NCI-H69 (cell line): Measurements from ENCODE around the gene TOX4.

Experiments
- DNase-seq: peaks from one replicate; lab custom pipeline; 2025; lab: John Stamatoyannopoulos, UW

TOX4 gene

DNA sequence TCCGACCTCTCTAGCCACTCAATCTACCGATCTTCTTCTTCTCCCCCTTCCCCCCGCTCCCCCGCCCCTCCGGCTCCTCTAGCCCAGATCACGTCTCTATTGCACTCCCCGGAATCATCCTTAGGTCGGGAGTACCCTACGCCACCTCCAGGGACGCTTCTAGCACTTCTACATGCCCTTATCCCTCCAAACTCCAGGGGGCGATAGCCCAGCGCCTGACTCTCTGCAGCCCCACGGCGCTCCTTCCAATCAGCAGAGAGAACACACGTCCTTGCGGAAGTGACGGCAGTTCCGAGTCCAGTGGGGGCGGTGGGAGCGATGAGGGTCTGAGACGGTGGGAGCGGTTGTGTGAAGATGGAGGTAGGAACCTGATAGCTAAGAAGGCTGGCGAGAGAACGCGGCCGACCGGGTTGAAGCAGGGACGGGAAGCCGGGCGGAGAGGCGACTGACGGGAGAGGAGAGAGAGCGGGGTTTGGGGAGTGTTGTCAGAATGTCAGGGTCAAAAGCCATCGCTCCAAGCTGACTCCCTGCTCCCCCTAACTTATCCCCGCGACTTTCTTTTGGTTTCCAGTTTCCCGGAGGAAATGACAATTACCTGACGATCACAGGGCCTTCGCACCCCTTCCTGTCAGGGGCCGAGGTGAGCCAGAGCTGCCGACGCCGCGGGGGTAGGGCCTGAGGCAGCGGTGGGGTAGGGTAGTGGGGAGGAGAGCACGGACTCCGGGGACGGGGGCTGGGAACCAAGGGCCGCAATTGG lies at the start of gene TOX4, which contains the start of gene RAB2B:
Gene TOX4, plus strand, starts transcription at position 271 of the 757 bp plus-strand sequence. Its CDS starts 84 bp downstream, at position 355.
Gene RAB2B, minus strand, starts transcription at position 35 of the 757 bp plus-strand sequence. CDS start 87 bp downstream, outside the sequence.
- DNase-seq: peak; percentile 99

DNA sequence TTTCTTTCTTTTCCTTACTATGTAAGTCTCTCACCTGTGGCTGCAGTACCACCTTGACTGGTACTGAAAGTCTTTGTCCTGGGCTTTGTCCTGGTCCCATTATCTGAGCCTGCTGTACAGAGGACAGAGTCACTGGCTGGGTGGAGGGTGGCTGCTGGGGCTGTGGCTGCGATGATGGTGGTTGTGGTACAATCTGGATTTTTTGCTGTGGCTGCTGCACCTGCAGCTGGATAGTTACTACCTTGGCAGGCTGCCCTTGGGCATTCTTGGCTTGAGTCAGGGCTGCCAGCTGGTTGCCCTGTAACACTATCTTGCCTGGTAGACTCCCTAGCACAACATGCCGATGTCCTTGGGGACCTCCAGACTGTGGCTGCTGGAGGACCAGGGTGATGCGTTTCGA lies 48.1 kb upstream of the TOX4 start:
- DNase-seq: peak; percentile 66

DNA sequence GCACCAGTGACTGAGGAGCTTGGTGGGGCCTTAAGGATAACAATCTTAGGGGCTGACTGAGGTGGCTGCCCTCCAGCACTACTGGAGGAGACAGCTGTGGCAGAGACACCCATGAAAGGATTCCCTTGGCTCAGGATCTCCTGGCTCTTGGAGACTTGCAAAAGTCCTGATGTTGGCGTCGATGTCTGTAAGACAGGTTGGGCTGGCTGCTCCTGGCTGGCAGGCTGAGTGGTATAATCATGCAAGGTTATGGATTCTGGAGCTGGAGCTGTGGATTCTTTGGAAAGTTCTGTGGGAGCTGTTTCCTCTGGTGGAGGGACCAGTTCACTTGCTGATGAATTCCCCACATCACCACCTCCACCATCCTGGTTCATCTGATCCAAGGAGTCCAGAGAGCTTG lies 45.9 kb upstream of the TOX4 start:
- DNase-seq: no peak

DNA sequence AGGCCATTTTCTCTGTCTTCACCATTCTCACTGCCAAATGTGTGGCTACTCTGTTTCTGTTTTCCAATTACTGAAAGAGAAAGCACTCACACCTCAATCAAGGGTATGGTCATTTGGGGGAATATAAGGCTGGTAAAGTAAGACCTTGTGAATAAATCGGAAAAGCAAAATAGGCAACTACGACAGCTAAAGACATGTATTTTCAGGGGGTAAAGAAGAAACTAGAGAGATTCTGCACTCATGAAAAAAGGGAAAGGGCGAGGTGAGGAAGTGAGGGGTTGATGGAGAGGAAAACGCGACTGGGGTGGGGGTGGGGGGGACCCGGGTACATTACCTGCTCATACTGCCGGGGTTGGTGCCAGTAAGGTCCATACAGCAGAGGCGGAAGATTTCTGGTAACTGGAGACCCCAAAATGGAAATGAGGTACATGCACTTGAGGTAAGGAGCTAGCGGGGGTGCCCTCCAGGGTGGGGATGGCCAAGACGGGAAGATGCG lies 40.4 kb upstream of the TOX4 start:
- peak; percentile 34 for DNase-seq

DNA sequence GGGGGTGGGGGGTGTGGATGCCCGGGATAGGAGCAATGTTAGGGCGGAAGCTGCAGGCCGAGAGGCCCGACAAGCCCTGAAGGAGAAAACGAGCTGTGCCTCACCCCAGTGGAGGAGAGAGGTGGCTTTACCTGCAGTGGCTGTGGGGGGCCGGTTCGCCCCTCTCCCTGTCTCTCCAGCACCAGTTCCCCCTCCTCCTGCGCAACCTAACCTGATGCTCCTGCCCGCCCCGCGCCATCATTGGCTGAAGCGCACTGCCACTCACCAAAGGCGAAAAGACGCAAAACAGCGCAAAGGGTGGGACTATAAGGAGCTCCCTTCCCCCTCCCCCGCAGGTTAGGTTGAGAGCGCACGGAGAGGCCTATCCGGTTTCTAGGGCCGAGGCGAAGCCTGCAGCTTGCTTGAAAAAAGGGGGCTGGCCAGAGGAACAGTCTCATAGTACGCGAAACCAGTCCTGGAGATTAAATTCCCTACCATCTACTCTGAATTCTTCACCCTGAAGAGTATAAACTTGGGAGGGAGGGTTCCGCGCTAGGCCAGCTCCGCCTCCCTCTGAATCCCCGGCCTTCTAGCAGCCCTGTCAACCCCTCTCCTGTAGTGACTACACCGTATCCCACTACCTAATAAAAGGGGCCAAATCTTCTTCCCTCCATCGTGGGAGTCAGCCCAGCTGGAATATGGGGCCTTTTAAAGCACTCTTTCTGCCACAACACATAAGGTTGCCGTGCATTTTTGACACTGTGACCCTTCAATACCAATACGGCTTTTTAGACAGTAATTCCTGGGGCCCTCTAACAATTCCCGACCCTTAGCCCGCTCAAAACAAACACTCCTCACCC lies 39.7 kb upstream of the TOX4 start:
- peak; percentile 100 for DNase-seq

DNA sequence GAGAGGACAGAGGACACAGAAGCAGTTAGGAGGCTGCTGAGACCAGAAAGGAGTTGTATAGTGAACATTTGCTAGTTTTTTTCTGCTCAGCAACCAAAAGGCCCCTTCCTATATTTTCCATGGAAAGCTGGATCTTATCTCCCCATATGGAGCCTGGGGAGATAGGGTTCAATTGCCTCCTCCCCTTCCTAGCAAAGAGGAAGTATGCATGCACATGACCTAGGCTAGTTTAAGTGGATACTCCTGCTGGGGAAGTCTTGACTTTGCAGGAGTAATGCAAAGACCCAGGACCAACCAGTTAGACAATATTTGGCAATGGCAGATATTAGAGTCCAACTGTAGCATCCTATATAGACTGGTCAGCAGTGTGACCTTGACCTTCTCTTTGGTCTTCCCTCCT lies 36.1 kb upstream of the TOX4 start:
- DNase-seq: no peak

DNA sequence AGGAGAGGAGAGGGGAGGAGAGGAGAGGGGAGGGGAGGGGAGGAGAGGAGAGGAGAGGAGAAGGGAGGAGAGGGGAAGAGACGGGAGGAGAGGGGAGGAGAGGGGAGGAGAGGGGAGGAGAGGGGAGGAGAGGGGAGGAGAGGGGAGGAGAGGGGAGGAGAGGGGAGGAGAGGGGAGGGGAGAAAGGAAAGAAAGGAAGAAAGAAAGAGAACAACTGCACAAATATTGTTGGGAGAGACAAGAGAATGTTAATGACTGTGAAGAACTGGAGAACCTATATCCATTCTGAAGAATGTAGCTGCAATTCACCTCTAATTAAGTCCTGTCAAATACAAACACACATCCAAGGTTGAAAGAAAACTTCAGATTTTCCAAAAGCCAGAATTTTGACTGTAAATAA lies 34.3 kb upstream of the TOX4 start:
- peak; percentile 3 for DNase-seq

DNA sequence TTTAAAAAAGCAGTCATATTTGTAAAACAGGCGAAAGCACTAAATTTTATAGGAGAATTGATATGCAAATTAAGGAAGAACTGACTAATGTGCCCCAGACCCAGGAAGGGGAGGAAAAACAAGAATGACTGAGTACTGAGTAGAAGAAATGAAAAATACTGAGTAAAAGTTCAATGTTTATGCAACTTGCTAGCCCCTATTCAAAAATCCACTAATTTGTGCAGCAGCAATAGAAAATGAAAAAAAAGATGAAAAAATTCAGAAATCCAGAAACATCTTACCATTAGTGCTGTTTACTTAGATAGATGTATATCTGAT lies 27.1 kb upstream of the TOX4 start:
- DNase-seq: no peak

DNA sequence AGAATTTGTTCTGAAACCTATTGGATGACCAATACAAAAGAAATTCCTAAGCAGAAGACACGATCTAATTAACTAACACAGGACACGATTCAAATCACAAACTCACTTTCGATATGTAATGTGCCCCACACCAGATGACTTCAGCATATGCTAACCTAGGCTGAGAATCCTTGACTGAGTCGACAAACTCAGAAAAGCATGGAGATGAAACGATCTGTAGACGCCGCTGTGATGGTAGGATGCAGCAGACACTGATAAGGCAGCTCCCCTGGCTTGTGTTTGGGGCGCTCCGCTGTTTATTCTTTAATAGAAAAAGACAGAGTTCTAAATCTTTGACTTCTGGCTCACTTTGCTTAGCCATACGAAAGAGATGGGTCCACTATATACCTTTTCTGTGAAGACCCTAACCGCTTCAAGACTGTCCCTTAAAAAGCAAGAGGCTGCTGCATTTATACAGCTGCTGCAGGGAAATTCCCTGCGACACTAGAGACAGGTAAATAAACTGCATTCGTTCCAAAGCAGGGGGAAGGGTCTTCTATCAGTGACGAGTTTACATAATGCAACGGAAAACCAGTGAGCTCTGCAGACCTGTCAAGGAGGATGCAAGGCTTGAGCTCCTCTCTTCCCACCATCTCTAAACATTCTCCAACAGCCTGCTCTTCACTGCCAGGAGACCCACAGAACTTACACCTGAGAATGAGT lies 22.0 kb upstream of the TOX4 start:
- peak; percentile 49 for DNase-seq

DNA sequence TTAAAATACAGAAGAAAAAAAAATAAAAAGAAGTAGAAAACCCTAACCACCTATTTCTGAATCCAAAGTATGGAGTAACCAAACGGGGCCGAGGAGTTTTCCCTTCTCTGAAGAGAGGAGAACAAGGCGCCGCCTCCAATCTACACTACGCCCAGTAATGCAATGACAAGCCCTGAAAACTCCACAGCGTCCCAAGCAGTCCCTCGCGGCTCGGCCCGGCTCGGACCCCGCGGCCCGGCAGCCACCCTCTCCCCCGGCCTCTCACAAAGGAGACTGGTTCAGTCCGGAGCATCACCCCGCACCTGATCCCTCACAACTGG lies 21.4 kb upstream of the TOX4 start:
- no peak for DNase-seq

DNA sequence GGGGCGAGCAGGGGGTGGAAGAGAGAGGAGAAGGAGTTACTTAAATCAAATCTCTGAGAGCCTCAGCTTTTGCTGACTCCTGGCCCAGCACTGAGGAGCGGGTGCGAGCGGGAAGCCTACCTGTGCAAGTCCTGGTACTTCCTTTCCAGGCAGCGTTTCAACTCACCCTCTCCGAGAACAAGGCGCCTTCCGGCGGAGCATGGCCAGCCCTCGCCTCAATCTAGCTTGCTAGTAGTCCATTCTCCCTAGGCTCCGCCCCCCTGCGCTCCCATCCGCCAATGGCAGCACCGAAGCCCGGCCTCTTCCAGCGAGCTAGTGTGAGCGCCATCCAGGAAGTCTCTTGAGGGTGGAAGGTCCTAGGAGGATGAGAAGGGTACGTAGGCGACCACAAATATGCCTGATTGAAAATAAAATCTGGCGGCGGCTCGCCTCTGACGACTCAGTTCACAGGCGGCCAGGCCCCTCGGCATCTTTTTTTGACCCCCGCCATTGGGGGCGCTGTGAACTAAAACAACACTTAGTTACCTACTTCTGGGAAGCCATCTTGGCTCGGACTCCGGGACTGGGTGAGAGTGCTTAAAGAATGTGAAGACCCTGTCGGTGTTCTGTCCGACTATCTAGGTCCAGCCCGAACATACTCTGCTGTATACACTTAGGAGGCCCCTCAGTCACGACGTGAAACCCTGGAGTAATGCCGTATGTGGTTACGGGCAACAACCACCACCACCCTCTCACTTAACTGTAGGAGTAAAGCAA lies 20.9 kb upstream of the TOX4 start, which contains the start of gene CHD8:
Gene CHD8, minus strand, starts transcription at position 212 of the 756 bp plus-strand sequence. CDS start 24,480 bp downstream, outside the sequence.
- peak; percentile 100 for DNase-seq

DNA sequence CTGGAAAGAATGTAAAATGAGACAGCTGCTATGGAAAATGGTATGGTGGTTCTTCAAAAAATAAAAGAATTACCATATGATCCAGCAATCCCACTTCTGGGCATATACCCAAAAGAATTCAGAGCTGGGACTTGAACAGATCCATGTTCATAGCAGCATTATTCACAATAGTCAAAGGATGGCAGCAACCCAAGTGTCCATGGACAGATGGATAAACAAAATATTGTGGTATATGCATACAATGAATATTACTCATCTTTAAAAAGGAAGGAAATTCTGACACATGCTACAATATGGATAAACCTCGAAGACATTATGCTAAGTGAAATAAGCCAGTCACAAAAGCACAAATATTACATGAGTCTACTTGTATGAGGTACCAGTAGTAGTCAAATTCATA lies 9.4 kb upstream of the TOX4 start:
- no peak for DNase-seq

DNA sequence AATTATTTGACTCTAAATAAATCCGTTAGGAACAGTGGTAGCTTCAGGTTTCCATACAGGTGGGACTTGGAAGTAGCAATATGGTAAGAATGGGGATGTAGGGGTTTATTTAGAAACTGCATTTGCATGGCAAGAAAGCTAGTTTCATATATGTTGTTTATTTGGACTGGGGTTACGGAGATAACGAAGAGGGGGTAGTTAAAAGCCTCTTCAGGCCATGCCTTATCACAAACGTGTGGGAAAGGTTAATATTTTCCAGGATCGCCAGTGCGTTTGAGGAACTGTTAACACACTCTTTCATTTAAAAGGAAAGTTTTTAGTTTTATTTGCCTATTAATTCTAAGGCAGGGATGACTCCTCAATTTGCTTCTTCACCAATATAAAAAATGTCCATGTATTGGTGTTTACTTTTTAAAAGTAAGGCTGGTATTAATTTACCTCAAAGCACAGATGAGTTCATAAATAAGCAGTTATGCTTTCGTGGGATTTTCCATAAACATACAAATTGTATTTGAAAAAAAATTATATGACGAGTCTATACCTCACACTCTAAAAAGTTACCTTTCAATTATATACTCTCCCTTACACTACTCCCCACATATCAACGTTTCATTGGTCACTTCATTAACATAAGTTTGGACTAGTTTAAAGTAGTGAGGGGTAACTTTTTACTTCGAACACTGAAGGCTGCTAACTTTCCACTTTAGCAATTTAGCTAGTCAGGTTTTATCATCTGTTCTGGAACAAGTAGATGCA lies 1.1 kb upstream of the TOX4 start:
- no peak for DNase-seq

DNA sequence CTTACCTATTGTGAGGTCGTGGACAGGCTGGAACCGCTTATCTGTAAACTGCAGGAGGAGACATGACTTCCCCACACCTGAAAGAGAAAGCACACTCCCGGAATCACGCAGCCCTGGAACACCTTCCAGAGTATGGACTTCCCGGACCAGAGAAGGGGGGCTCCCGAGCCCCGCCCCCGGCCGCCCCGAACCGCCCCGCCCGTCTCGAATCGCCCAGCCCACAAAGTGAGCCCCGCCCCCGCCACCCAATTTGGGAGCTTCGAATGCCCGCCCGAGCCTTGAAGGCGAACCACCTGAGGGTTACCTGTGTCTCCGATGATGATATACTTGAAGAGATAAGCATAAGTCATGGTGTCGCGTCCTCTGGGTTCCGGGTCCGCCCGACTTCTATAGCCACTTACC lies 471 bp upstream of the TOX4 start:
- peak; percentile 93 for DNase-seq

DNA sequence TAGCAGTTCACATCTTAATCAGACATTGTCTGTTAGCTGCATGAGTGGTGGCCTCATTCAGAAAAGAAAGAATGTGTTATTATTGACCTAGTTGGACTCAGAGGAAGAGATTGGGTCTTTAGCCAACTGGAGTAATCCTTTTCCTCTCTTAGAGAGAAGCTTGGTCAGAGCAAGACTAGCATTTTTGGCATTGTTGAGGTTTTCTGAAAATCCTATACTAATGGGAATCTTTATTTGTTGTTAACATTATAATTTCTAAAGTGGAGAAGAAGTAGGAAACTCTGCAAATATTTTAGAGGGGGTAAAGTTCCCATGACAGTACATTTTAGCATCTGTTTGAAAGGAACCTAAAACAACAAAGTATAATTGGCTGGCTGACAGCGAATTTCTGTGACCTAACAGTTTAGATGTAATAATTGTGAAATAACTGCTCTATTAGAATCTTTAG lies 9.7 kb downstream of the TOX4 start:
- no peak for DNase-seq

DNA sequence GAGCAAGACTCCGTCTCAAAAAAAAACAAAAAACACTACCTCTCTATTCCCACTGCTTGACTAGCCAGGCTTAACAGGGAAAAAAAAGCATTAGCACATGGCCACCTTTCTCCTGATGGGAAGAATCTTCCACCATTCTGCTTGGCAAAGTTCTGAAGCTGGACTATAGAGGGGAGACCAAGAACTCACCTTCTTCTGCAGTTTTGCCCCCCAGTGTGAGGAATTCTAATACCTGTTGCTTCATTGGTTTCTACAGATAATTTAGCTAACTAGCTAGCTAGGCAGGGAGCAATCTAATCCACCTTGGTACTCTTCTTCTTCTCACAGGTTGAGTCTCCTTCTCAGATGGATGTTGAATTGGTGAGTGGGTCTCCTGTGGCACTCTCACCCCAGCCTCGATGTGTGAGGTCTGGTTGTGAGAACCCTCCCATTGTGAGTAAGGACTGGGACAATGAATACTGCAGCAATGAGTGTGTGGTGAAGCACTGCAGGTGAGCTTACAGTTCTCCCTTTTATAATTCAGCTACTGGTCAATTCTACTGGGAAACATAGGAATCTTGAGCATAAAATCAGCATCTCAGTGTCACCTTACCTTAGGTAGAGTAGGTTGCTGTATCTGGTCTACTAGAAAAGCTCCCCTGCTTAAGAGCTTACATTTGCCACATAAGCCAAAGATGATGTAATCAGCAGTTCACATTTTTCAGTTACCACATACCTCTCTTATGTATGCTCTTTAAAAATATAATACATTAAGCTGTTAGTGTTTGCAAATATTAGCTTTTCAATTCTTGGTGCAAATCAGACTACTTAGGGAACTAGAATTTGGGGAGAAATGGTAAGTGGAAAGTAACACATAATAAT lies 18.1 kb downstream of the TOX4 start:
- no peak for DNase-seq

DNA sequence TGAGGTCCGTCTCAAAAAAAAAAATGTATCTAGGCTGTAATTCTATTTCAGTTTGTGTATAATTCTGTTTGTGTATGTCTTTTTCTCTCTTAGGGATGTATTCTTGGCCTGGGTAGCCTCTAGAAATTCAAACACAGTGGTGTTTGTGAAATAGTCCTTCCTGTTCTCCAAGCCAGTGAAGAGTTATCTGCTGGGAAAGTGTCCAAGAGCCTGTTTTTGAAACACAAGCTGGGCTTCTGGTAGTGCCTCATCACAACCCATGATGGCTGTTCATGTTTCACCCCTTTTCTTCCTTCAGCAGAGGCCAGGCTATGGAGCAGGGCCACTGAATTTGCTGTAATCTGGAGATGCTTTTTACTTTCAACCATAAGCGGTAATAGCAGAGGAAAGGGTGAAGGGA lies 19.5 kb downstream of the TOX4 start:
- no peak for DNase-seq

DNA sequence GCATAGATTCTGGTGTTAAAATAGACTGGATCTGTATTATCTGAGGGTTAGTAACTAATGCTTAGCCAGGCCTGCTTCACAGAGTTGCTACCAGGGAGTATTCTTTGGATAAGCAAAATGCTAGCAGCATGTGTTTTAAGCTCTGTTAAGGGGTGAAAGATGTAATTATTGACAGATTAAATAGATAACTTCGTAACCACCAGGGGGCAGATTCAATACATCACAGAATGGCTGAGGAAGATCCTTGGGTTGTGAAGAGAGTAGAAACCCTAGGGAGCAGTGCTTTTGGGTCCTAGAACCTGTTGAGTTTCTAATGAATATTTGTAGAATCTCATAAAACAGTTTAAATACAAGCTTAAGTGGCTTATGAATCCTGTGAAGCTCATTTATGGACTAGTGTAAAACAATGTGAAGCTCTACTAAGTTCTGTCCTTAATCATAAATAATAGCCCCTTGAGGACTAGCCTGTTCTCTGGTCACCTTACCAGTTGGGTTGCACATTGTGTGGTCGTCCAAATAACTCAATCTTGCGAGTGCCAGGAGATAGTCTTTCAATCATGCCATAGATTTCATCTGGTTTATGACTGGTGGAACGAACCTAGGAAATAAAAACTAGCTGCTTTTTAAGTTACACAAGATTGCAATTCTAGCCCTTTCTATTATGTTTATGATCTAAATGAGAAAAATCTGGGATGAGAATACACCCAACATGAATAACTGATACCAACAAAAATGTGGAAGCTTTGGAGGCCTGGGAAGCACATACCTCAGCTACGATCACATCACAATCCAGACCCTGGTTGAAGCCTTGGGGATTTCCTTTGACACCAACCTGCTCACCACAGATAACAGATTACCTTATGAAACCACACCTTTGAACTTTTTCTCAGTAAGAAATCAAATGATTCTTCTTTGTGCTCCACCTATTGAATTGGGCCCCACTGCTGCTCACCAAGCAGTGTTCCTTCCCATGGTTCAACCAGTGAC lies 21.8 kb downstream of the TOX4 start:
- DNase-seq: peak; percentile 76

DNA sequence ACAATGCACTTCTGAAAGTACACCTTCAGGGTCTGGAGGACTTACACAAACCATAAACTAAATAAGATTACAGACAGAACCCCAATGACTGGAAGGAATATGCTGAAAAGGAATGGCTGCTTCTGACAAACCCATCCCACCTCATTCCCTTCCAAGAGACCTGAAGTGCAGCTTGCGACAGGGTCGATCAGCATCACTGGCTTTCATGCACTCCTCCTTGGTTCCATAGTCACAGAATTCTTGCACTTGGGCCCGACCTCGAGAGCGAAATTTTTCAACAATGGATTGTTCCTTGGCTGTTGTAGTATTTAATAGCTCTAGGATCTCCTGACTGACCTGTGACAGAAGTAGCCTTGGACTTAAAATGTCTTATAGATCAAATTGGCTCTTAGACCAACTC lies 24.6 kb downstream of the TOX4 start:
- no peak for DNase-seq
